Measurements from ENCODE around the gene SEMA5B. TPM values are rescaled to one million over a fixed set of nuclear protein-coding genes. Genes with fewer than 3 reads are reported as not detected.
A peak's percentile ranks its signal among the peaks of the same experiment; 100 is the strongest.

SEMA5B gene
- total and polyA plus RNA-seq, 2 donors, result 0.46 to 0.99 TPM

DNA sequence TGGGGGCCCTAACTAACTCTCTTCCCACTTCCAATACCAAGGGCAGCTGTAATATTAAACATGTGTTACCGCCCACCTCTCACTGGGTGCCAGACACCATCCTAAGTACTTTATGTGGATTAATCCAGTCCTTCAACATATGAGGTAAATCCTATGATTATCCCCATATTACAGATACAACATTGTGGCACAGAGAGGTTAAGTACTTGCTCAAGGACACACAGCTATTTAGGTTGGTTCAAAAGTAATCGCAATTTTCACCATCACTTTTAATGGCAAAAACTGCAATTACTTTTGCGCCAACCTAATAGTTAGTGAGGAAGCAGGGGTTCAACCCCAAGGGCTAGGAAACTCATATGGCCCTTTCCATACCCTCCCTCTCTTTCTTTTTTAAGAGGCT, 100.8 kb downstream of the SEMA5B start:
- H3K27me3 ChIP-seq (ENCODE audit: control insufficient read depth in 2 of 2, insufficient read depth in 1 of 2, low read length in 1 of 2), result peaks cover 19 to 46% of the 10 kb centered on the region in 2 donors
- 97% methylated on average over 3 of the region's 3 CpGs for WGBS

DNA sequence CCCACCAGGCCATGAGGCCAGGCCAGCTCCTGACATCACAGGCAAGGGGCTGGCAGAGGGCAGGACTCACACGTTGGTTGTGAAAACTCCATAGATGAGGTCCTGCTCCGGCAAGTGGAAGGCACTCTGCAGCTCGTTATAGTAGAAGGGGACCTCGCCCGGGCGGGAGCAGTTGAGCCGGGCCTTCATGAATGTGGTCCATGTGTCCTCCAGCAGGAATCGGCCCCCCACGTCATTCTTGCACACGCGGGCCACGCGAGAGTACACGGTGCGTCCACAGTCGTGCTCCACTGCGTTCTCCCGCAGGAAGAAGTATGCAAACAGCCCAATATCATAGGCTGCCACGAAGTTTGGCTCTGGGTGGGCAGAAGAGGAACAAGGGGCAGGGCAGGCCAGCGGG, 101.2 kb downstream of the SEMA5B start:
- H3K27ac ChIP-seq (ENCODE audit: low read depth in 1 of 2, low read length in 1 of 2), result no peak overlapping the region
- peaks cover 21 to 51% of the 10 kb centered on the region in 2 donors for H3K27me3 ChIP-seq (ENCODE audit: control insufficient read depth in 2 of 2, insufficient read depth in 1 of 2, low read length in 1 of 2)
- no peak for DNase-seq (ENCODE audit: low read depth in 6 of 9, low spot score in 9 of 9)
- H3K9me3 ChIP-seq (ENCODE audit: control insufficient read depth in 2 of 2, insufficient read depth in 1 of 2, low read length in 1 of 2), result no peaks in the 10 kb centered on the region
- H3K4me3 ChIP-seq (ENCODE audit: low read length in 2 of 2), result no peak overlapping the region
- H3K4me1 ChIP-seq (ENCODE audit: control insufficient read depth in 2 of 2, insufficient read depth in 2 of 2, low read length in 2 of 2), result peaks cover 6% of the 10 kb centered on the region in 2 donors
- WGBS, result 97% methylated on average over 20 of the region's 20 CpGs
- no peaks in the 10 kb centered on the region for H3K36me3 ChIP-seq (ENCODE audit: control insufficient read depth in 2 of 2, insufficient read depth in 2 of 2, low read length in 1 of 2)

More for the DNA sequence above, 100.8 kb downstream of the SEMA5B start:
- H3K9me3 ChIP-seq (ENCODE audit: control insufficient read depth in 2 of 2, insufficient read depth in 1 of 2, low read length in 1 of 2), result no peaks in the 10 kb centered on the region
- H3K36me3 ChIP-seq (ENCODE audit: control insufficient read depth in 2 of 2, insufficient read depth in 2 of 2, low read length in 1 of 2), result no peaks in the 10 kb centered on the region
- no peak for DNase-seq (ENCODE audit: low read depth in 6 of 9, low spot score in 9 of 9)
- H3K4me3 ChIP-seq (ENCODE audit: low read length in 2 of 2), result no peak overlapping the region
- peaks cover 4 to 5% of the 10 kb centered on the region in 2 donors for H3K4me1 ChIP-seq (ENCODE audit: control insufficient read depth in 2 of 2, insufficient read depth in 2 of 2, low read length in 2 of 2)
- H3K27ac ChIP-seq (ENCODE audit: low read depth in 1 of 2, low read length in 1 of 2), result no peak overlapping the region

DNA sequence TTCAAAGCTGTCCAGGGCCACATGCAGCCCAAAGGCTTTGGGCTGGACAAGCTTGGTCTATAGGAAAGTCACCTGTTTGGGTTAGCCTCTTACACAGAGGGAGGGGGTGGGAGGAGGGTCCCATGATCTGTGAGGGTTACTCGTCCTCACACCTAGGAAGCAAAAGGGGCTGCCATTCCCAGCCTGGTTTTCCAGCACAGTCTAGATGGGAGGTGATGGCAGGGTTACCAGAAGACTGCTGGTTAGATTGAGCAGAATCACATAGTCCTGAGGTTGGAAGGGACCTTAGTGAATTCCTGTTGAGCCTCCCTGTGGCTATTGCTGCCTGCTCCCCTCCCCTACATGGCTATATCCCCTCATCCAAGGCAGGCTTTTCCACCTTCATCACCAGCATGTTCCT, 101.8 kb downstream of the SEMA5B start:
- H3K4me1 ChIP-seq (ENCODE audit: control insufficient read depth in 2 of 2, insufficient read depth in 2 of 2, low read length in 2 of 2), result peaks cover 6% of the 10 kb centered on the region in 2 donors
- H3K36me3 ChIP-seq (ENCODE audit: control insufficient read depth in 2 of 2, insufficient read depth in 2 of 2, low read length in 1 of 2), result no peaks in the 10 kb centered on the region
- no peak overlapping the region for H3K4me3 ChIP-seq (ENCODE audit: low read length in 2 of 2)
- DNase-seq (ENCODE audit: low read depth in 6 of 9, low spot score in 9 of 9), result no peak
- H3K9me3 ChIP-seq (ENCODE audit: control insufficient read depth in 2 of 2, insufficient read depth in 1 of 2, low read length in 1 of 2), result no peaks in the 10 kb centered on the region
- peaks cover 21 to 57% of the 10 kb centered on the region in 2 donors for H3K27me3 ChIP-seq (ENCODE audit: control insufficient read depth in 2 of 2, insufficient read depth in 1 of 2, low read length in 1 of 2)
- 91% methylated on average over 1 of the region's 1 CpG for WGBS
- no peak overlapping the region for H3K27ac ChIP-seq (ENCODE audit: low read depth in 1 of 2, low read length in 1 of 2)

DNA sequence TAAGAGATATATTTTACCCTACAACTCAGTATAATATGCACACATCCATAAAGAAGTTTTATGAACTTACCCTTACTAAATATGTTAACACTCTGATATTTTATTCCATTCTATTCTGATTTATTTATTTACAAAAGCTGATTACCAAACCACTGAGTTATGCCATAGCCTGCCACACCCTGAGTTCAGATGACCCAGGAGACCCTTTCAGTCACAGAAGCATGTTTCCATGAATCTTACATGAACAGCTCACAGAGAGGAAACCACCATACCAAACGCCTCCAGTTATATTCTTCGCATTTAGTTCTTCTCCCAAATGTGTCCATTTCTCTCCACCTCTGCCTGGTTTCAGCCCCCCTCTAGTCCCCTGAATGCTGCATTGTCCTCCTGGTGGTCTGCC, 103.5 kb downstream of the SEMA5B start:
- Histone ChIP-seq H3K4me3 (ENCODE audit: low read length in 2 of 2) (no peak overlapping the region), H3K36me3 (ENCODE audit: control insufficient read depth in 2 of 2, insufficient read depth in 2 of 2, low read length in 1 of 2) (no peaks in the 10 kb centered on the region), H3K9me3 (ENCODE audit: control insufficient read depth in 2 of 2, insufficient read depth in 1 of 2, low read length in 1 of 2) (no peaks in the 10 kb centered on the region), H3K27me3 (ENCODE audit: control insufficient read depth in 2 of 2, insufficient read depth in 1 of 2, low read length in 1 of 2) (peaks cover 21 to 67% of the 10 kb centered on the region in 2 donors), H3K4me1 (ENCODE audit: control insufficient read depth in 2 of 2, insufficient read depth in 2 of 2, low read length in 2 of 2) (peaks cover 6% of the 10 kb centered on the region in 2 donors), H3K27ac (ENCODE audit: low read depth in 1 of 2, low read length in 1 of 2) (no peak overlapping the region)
- 83% methylated on average over 2 of the region's 2 CpGs for WGBS
- DNase-seq (ENCODE audit: low read depth in 6 of 9, low spot score in 9 of 9), result no peak

DNA sequence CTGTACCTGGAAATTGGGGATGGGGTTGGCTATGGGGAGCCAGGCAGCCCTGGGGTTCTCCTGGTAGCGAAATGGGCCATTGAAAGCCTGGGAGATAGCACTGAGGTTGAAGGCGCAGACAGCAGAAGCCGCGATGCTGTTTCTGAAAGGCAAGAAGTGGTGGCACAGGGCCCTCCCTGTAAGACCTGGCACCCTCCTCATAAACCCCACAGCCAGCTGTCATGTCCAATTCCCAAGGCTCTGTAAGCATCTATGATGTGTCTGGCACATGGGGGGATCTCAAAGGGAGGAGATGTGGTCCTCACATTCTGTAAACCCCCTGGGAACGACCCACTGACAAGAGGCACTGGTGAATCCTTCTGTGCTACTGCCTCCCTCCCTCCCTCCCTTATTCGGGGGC, 104.0 kb downstream of the SEMA5B start:
- no peak overlapping the region for H3K27ac ChIP-seq (ENCODE audit: low read depth in 1 of 2, low read length in 1 of 2)
- 89% methylated on average over 6 of the region's 6 CpGs for WGBS
- H3K4me3 ChIP-seq (ENCODE audit: low read length in 2 of 2), result no peak overlapping the region
- no peaks in the 10 kb centered on the region for H3K9me3 ChIP-seq (ENCODE audit: control insufficient read depth in 2 of 2, insufficient read depth in 1 of 2, low read length in 1 of 2)
- DNase-seq (ENCODE audit: low read depth in 6 of 9, low spot score in 9 of 9), result no peak
- H3K36me3 ChIP-seq (ENCODE audit: control insufficient read depth in 2 of 2, insufficient read depth in 2 of 2, low read length in 1 of 2), result no peaks in the 10 kb centered on the region
- peaks cover 21 to 64% of the 10 kb centered on the region in 2 donors for H3K27me3 ChIP-seq (ENCODE audit: control insufficient read depth in 2 of 2, insufficient read depth in 1 of 2, low read length in 1 of 2)
- peaks cover 6% of the 10 kb centered on the region in 2 donors for H3K4me1 ChIP-seq (ENCODE audit: control insufficient read depth in 2 of 2, insufficient read depth in 2 of 2, low read length in 2 of 2)

DNA sequence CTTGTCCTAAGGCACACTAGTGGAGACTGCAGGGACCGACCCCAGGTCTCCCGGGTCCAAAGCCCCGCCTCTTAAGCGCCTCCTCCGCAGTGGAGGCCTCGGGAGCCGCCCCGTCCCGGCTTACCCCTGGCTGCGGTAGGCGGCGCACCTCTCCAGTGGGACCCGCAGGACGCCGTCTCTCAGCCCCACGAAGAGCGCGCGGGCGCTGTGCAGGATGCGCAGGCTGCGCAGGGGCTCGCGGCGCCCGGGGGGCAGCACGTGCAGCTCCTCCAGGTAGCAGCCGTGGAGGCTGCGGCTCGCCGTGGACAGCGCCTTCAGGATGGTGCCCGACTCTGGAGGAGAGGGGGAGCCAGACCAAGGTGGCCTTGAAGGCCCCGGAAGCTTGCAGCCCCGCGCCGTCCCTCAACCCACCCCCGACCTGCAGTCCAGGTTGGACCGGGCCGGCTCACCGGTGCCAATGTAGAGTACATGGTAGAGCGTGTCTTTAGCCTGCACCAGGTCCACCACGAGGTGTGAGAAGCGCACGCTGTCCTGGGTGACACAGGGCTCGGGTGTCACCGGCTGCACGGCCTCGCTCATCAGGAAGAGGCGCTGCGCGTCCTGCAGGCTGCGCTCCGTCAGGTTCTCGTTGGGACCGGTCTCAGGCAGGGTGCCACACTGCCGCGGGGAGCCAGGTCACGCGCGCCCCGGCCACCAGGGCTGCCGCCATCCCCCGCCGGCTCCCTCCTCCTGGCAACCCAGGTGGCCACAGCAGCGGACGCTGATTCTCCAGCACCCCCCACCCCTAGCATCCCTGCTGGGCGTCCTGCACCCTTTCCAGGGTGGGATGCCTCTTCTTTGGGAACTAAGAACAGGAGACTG, 105.5 kb downstream of the SEMA5B start:
- peaks cover 21 to 66% of the 10 kb centered on the region in 2 donors for H3K27me3 ChIP-seq (ENCODE audit: control insufficient read depth in 2 of 2, insufficient read depth in 1 of 2, low read length in 1 of 2)
- peak overlapping the region in 1 of 2 donors; percentile 10 for H3K4me3 ChIP-seq (ENCODE audit: low read length in 2 of 2)
- 9% methylated on average over 68 of the region's 68 CpGs for whole genome bisulfite sequencing
- peak in 6 of 9 donors; percentile 11 to 59 (median 26) for DNase-seq (ENCODE audit: low read depth in 6 of 9, low spot score in 9 of 9)
- H3K9me3 ChIP-seq (ENCODE audit: control insufficient read depth in 2 of 2, insufficient read depth in 1 of 2, low read length in 1 of 2), result no peaks in the 10 kb centered on the region
- peaks cover 7 to 8% of the 10 kb centered on the region in 2 donors for H3K4me1 ChIP-seq (ENCODE audit: control insufficient read depth in 2 of 2, insufficient read depth in 2 of 2, low read length in 2 of 2)
- H3K27ac ChIP-seq (ENCODE audit: low read depth in 1 of 2, low read length in 1 of 2), result no peak overlapping the region
- no peaks in the 10 kb centered on the region for H3K36me3 ChIP-seq (ENCODE audit: control insufficient read depth in 2 of 2, insufficient read depth in 2 of 2, low read length in 1 of 2)

DNA sequence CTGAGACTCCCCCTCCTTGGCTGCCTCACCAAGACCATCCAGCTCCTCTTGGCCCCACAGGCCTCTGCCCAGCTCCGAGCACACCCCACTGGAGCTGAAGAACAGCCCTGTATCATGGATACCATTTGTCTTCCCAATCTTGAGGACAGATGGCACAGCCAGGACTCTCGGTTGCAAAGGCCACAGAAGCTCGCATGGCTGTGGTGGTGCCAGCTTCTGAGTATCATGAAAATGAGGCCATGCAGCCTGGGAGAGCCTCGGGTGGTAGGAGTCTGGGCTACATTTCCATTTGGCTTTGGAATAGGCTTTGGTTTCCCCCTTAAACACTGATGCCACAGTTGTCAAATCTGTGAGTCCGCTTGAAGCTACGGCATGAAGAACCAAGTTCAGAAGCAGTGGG, 106.6 kb downstream of the SEMA5B start:
- H3K4me3 ChIP-seq (ENCODE audit: low read length in 2 of 2), result no peak overlapping the region
- peaks cover 21 to 62% of the 10 kb centered on the region in 2 donors for H3K27me3 ChIP-seq (ENCODE audit: control insufficient read depth in 2 of 2, insufficient read depth in 1 of 2, low read length in 1 of 2)
- no peak for DNase-seq (ENCODE audit: low read depth in 6 of 9, low spot score in 9 of 9)
- WGBS, result 89% methylated on average over 6 of the region's 6 CpGs
- H3K9me3 ChIP-seq (ENCODE audit: control insufficient read depth in 2 of 2, insufficient read depth in 1 of 2, low read length in 1 of 2), result no peaks in the 10 kb centered on the region
- H3K36me3 ChIP-seq (ENCODE audit: control insufficient read depth in 2 of 2, insufficient read depth in 2 of 2, low read length in 1 of 2), result no peaks in the 10 kb centered on the region
- H3K27ac ChIP-seq (ENCODE audit: low read depth in 1 of 2, low read length in 1 of 2), result no peak overlapping the region
- peaks cover 17 to 19% of the 10 kb centered on the region in 2 donors for H3K4me1 ChIP-seq (ENCODE audit: control insufficient read depth in 2 of 2, insufficient read depth in 2 of 2, low read length in 2 of 2)

DNA sequence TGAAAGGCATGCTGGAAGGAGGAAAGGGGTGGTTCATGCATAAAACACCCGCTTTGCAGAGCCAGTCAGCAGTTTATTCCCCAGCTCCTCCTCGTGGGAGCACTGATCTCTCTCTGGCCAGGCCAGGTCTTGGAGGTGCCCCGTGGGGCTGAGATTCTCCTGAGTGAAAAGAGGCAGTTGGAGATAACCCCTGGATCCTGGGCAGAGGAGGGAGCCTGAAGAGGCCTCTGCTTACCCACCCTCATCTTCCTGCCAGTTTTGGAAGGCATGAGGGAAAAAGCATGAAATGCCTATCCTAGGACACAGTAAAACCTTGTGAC, 108.3 kb downstream of the SEMA5B start:
- WGBS, result 90% methylated on average over 3 of the region's 3 CpGs
- no peaks in the 10 kb centered on the region for H3K36me3 ChIP-seq (ENCODE audit: control insufficient read depth in 2 of 2, insufficient read depth in 2 of 2, low read length in 1 of 2)
- H3K27me3 ChIP-seq (ENCODE audit: control insufficient read depth in 2 of 2, insufficient read depth in 1 of 2, low read length in 1 of 2), result peaks cover 21 to 63% of the 10 kb centered on the region in 2 donors
- H3K4me3 ChIP-seq (ENCODE audit: low read length in 2 of 2), result no peak overlapping the region
- H3K4me1 ChIP-seq (ENCODE audit: control insufficient read depth in 2 of 2, insufficient read depth in 2 of 2, low read length in 2 of 2), result peaks cover 23 to 26% of the 10 kb centered on the region in 2 donors
- H3K9me3 ChIP-seq (ENCODE audit: control insufficient read depth in 2 of 2, insufficient read depth in 1 of 2, low read length in 1 of 2), result no peaks in the 10 kb centered on the region
- DNase-seq (ENCODE audit: low read depth in 6 of 9, low spot score in 9 of 9), result no peak
- H3K27ac ChIP-seq (ENCODE audit: low read depth in 1 of 2, low read length in 1 of 2), result no peak overlapping the region

DNA sequence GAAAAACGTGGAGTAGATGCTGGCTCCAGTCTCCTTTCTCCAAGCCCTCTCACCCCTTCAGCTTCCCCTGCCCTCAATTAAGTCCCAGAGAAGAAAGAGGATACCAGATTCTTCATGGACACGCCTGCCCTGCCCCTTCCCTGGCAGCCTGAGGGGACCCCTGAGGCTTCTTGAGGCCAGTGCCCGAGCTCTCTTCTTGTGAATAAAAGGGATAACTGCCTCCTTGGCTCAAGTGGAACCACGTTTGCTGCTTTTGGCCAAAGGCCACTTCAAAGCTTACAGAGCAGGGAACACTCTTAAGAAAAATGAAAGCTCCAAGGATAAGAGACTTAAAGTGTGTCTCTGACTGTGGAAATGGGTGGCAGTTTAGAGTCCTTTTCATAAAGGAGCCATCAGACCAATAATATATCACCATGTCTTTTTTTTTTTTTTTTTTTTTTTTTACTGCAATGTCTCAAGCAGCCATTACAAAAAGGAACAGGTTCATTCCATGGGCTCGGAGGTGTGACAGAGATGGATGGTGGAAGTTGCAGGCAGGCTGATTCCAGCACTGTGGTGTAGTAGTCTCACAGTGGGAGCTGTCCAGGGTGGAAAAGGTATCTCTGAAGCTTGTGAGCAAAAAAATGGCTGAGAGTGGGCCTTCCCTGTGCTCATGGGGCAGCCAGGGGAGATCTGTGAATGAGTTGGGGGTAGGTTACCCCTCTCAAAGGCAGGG, 108.8 kb downstream of the SEMA5B start:
- Histone ChIP-seq H3K36me3 (ENCODE audit: control insufficient read depth in 2 of 2, insufficient read depth in 2 of 2, low read length in 1 of 2) (no peaks in the 10 kb centered on the region), H3K27ac (ENCODE audit: low read depth in 1 of 2, low read length in 1 of 2) (no peak overlapping the region), H3K4me3 (ENCODE audit: low read length in 2 of 2) (no peak overlapping the region), H3K9me3 (ENCODE audit: control insufficient read depth in 2 of 2, insufficient read depth in 1 of 2, low read length in 1 of 2) (no peaks in the 10 kb centered on the region), H3K4me1 (ENCODE audit: control insufficient read depth in 2 of 2, insufficient read depth in 2 of 2, low read length in 2 of 2) (peaks cover 23 to 26% of the 10 kb centered on the region in 2 donors), H3K27me3 (ENCODE audit: control insufficient read depth in 2 of 2, insufficient read depth in 1 of 2, low read length in 1 of 2) (peaks cover 25 to 63% of the 10 kb centered on the region in 2 donors)
- WGBS, result 93% methylated on average over 5 of the region's 5 CpGs
- no peak for DNase-seq (ENCODE audit: low read depth in 6 of 9, low spot score in 9 of 9)

Data from thymus (tissue), 11 donors.